GM08714 (cell line): Measurements from ENCODE around the gene ZCCHC3.
A peak's percentile ranks its signal among the peaks of the same experiment; 100 is the strongest.

Experiments
- H3K4me3 ChIP-seq: fragments of 200-500 bp; sonication (Bioruptor generic); 2 replicates; pipeline ENCODE4 v1.5.1; 2014; ENCODE audit warnings: mild to moderate bottlenecking, low read length, inconsistent platforms
- ZNF274 ChIP-seq: IDR thresholded peaks from 2 replicates; pipeline ENCODE4 v1.6.1; 2012; ENCODE audit warnings: mild to moderate bottlenecking, low read depth, low read length

Gene ZCCHC3

GRCh38 chr20:275791-276190 is 21.6 kb upstream of the ZCCHC3 start:
- TF ChIP-seq ZNF274, result no peak
- no peak overlapping the region for H3K4me3 ChIP-seq

- H3K4me3 ChIP-seq, result no peak overlapping the region
- no peak for TF ChIP-seq ZNF274
Observed at GRCh38 chr20:276620-277495, 20.5 kb upstream of the ZCCHC3 start.

- H3K4me3 ChIP-seq, result no peak overlapping the region
- TF ChIP-seq ZNF274, result no peak
Observed at GRCh38 chr20:277496-277781, 19.9 kb upstream of the ZCCHC3 start.

- no peak for TF ChIP-seq ZNF274
- no peak overlapping the region for H3K4me3 ChIP-seq
Observed at GRCh38 chr20:278181-278580, 19.2 kb upstream of the ZCCHC3 start.

- no peak for TF ChIP-seq ZNF274
- H3K4me3 ChIP-seq, result no peak overlapping the region
Observed at GRCh38 chr20:278607-279571, 18.5 kb upstream of the ZCCHC3 start.

GRCh38 chr20:284172-284571 is 13.2 kb upstream of the ZCCHC3 start:
- H3K4me3 ChIP-seq, result no peak overlapping the region
- no peak for TF ChIP-seq ZNF274

GRCh38 chr20:286508-286907 is 10.9 kb upstream of the ZCCHC3 start:
- no peak for TF ChIP-seq ZNF274
- H3K4me3 ChIP-seq, result no peak overlapping the region

GRCh38 chr20:288956-289692 is 8.2 kb upstream of the ZCCHC3 start:
- peak overlapping the region; percentile 89; the same call in 1 of the 2 replicates for H3K4me3 ChIP-seq
- no peak for TF ChIP-seq ZNF274

GRCh38 chr20:289693-290083 is 7.7 kb upstream of the ZCCHC3 start:
- TF ChIP-seq ZNF274, result no peak
- peak overlapping the region; percentile 89 for H3K4me3 ChIP-seq

- no peak for TF ChIP-seq ZNF274
- H3K4me3 ChIP-seq, result peak within 1 kb of the TSS; percentile 89
Observed at GRCh38 chr20:290084-290831, 7.1 kb upstream of the ZCCHC3 start, which contains the start of gene C20orf96. Gene C20orf96, minus strand, starts transcription at chr20:290750. Its CDS starts 140 bp downstream, at chr20:290610.

- no peak overlapping the region for H3K4me3 ChIP-seq
- TF ChIP-seq ZNF274, result no peak
Observed at GRCh38 chr20:294602-295001, 2.8 kb upstream of the ZCCHC3 start.

GRCh38 chr20:295804-296203 is 1.6 kb upstream of the ZCCHC3 start:
- no peak overlapping the region for H3K4me3 ChIP-seq
- no peak for TF ChIP-seq ZNF274
